ENCODE data around the gene CDX1. TPM values are rescaled to one million over a fixed set of nuclear protein-coding genes. Genes with fewer than 3 reads are reported as not detected.

Gene CDX1
- total RNA-seq, 2 experiments from 2014 or later: not detected

- Histone ChIP-seq H3K4me1 (ENCODE audit: insufficient read depth, low read length) (no peaks in the 10 kb centered on the region), H3K36me3 (ENCODE audit: insufficient read depth, low read length) (no peaks in the 10 kb centered on the region), H3K27me3 (ENCODE audit: control insufficient read depth in 1 of 2, insufficient read depth in 2 of 2, low read length in 2 of 2) (peaks cover 14 to 17% of the 10 kb centered on the region in 2 experiments), H3K27ac (ENCODE audit: low read depth in 1 of 2, low read length in 2 of 2) (no peak overlapping the region), H3K4me3 (ENCODE audit: low read length) (no peak overlapping the region), H3K9me3 (ENCODE audit: control insufficient read depth in 1 of 2, insufficient read depth in 1 of 2, low read length in 2 of 2) (no peaks in the 10 kb centered on the region)
- Mint-ChIP-seq H3K27ac (no peak overlapping the region), H3K27me3 (peaks cover 21% of the 10 kb centered on the region), H3K4me1 (ENCODE audit: low read depth) (no peaks in the 10 kb centered on the region), H3K4me3 (no peak overlapping the region), H3K9me3 (no peaks in the 10 kb centered on the region), H3K36me3 (ENCODE audit: low read depth) (no peaks in the 10 kb centered on the region)
- POLR2A ChIA-PET: no interaction called here
- DNase-seq: peak in 1 of 14 experiments; percentile 19
- no peak for TF ChIP-seq CTCF (IDR thresholded peaks at IDR 0.05)
- ATAC-seq (ENCODE audit: poor library complexity): no peak
- intact Hi-C loops (cut with DNase I, micrococcal nuclease): no loop called here
- CTCF ChIA-PET: no interaction called here
Measured at GRCh38 chr5:150184990-150185912, 18.7 kb downstream of the CDX1 start.

GRCh38 chr5:150186137-150186536 is 19.6 kb downstream of the CDX1 start:
- no peak overlapping the region for H3K27ac Mint-ChIP-seq
- ATAC-seq (ENCODE audit: poor library complexity): no peak
- H3K36me3 Mint-ChIP-seq (ENCODE audit: low read depth): no peaks in the 10 kb centered on the region
- intact Hi-C loops (cut with DNase I, micrococcal nuclease): no loop called here
- no peaks in the 10 kb centered on the region for H3K9me3 Mint-ChIP-seq
- TF ChIP-seq CTCF (IDR thresholded peaks at IDR 0.05): no peak
- H3K4me3 Mint-ChIP-seq: no peak overlapping the region
- Histone ChIP-seq H3K9me3 (ENCODE audit: control insufficient read depth in 1 of 2, insufficient read depth in 1 of 2, low read length in 2 of 2) (no peaks in the 10 kb centered on the region), H3K4me3 (ENCODE audit: low read length) (no peak overlapping the region), H3K27ac (ENCODE audit: low read depth in 1 of 2, low read length in 2 of 2) (no peak overlapping the region), H3K27me3 (ENCODE audit: control insufficient read depth in 1 of 2, insufficient read depth in 2 of 2, low read length in 2 of 2) (peaks cover 21 to 25% of the 10 kb centered on the region in 2 experiments), H3K4me1 (ENCODE audit: insufficient read depth, low read length) (no peaks in the 10 kb centered on the region), H3K36me3 (ENCODE audit: insufficient read depth, low read length) (no peaks in the 10 kb centered on the region)
- no peak for DNase-seq
- no peaks in the 10 kb centered on the region for H3K4me1 Mint-ChIP-seq (ENCODE audit: low read depth)
- peaks cover 28% of the 10 kb centered on the region for H3K27me3 Mint-ChIP-seq
- ChIA-PET POLR2A (no interaction called here), CTCF (no interaction called here)

GRCh38 chr5:150186897-150187296 is 20.3 kb downstream of the CDX1 start:
- Mint-ChIP-seq H3K36me3 (ENCODE audit: low read depth) (no peaks in the 10 kb centered on the region), H3K4me1 (ENCODE audit: low read depth) (no peaks in the 10 kb centered on the region), H3K27ac (no peak overlapping the region), H3K9me3 (no peaks in the 10 kb centered on the region), H3K4me3 (no peak overlapping the region), H3K27me3 (peaks cover 34% of the 10 kb centered on the region)
- POLR2A ChIA-PET: no interaction called here
- no peak overlapping the region for H3K27ac ChIP-seq (ENCODE audit: low read depth in 1 of 2, low read length in 2 of 2)
- H3K4me3 ChIP-seq (ENCODE audit: low read length): no peak overlapping the region
- no peaks in the 10 kb centered on the region for H3K4me1 ChIP-seq (ENCODE audit: insufficient read depth, low read length)
- H3K27me3 ChIP-seq (ENCODE audit: control insufficient read depth in 1 of 2, insufficient read depth in 2 of 2, low read length in 2 of 2): peaks cover 21 to 26% of the 10 kb centered on the region in 2 experiments
- ATAC-seq (ENCODE audit: poor library complexity) (no peak), DNase-seq (no peak)
- H3K36me3 ChIP-seq (ENCODE audit: insufficient read depth, low read length): no peaks in the 10 kb centered on the region
- intact Hi-C loops (cut with DNase I, micrococcal nuclease): no loop called here
- H3K9me3 ChIP-seq (ENCODE audit: control insufficient read depth in 1 of 2, insufficient read depth in 1 of 2, low read length in 2 of 2): no peaks in the 10 kb centered on the region
- CTCF ChIA-PET: no interaction called here
- TF ChIP-seq CTCF (IDR thresholded peaks at IDR 0.05): no peak
